ENCODE results near the gene SLC12A9.

Gene SLC12A9

GRCh38 chr7:100894860-100895700 lies 42.6 kb downstream of the SLC12A9 start:
- DNase-seq (ENCODE audit: low read depth in 1 of 2, low spot score in 1 of 2), result no peak
- no peak overlapping the region for H3K27ac ChIP-seq (replicated peaks)

DNA sequence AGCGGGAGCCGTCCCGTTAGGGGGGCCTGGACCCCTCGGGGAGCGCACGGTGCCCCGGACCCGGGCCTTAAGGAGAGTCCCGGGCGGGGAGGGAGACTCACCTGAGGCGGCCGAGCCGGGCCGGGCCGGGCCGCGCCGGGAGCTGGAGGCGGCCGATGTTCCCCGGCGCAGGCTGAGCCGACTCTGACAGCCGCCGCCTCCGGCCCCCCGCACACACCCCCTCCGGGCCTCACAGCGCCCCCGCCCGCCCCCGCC lies 43.1 kb downstream of the SLC12A9 start, which contains the start of gene ACHE:
TSS of gene ACHE (minus strand) at position 188 of the 255 bp plus-strand sequence. CDS start 1,656 bp downstream, outside the sequence.
- TF ChIP-seq POLR2AphosphoS5 (IDR thresholded peaks at IDR 0.05; ENCODE audit: low read depth) (no peak), CTCF (IDR thresholded peaks at IDR 0.05; ENCODE audit: insufficient read depth, low read length) (no peak), GABPA (IDR thresholded peaks at IDR 0.05; ENCODE audit: low read depth) (no peak), SPI1 (IDR thresholded peaks at IDR 0.05; ENCODE audit: borderline replicate concordance, low read depth) (no peak)
- TF ChIP-seq, protein P1, sequence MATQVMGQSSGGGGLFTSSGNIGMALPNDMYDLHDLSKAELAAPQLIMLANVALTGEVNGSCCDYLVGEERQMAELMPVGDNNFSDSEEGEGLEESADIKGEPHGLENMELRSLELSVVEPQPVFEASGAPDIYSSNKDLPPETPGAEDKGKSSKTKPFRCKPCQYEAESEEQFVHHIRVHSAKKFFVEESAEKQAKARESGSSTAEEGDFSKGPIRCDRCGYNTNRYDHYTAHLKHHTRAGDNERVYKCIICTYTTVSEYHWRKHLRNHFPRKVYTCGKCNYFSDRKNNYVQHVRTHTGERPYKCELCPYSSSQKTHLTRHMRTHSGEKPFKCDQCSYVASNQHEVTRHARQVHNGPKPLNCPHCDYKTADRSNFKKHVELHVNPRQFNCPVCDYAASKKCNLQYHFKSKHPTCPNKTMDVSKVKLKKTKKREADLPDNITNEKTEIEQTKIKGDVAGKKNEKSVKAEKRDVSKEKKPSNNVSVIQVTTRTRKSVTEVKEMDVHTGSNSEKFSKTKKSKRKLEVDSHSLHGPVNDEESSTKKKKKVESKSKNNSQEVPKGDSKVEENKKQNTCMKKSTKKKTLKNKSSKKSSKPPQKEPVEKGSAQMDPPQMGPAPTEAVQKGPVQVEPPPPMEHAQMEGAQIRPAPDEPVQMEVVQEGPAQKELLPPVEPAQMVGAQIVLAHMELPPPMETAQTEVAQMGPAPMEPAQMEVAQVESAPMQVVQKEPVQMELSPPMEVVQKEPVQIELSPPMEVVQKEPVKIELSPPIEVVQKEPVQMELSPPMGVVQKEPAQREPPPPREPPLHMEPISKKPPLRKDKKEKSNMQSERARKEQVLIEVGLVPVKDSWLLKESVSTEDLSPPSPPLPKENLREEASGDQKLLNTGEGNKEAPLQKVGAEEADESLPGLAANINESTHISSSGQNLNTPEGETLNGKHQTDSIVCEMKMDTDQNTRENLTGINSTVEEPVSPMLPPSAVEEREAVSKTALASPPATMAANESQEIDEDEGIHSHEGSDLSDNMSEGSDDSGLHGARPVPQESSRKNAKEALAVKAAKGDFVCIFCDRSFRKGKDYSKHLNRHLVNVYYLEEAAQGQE (IDR thresholded peaks at IDR 0.05; ENCODE audit: insufficient replicate concordance, low read depth), result no peak
- H3K4me3 ChIP-seq (replicated peaks; ENCODE audit: insufficient read depth, low read length), result peak within 1 kb of the TSS; percentile 8; the same call in 1 of the 2 replicates
- no peak within 1 kb of the TSS for H3K27ac ChIP-seq (replicated peaks)
- peaks cover 40% of the 10 kb centered on the region for H3K27me3 ChIP-seq (ENCODE audit: insufficient read depth, poor library complexity, severe bottlenecking)
- no peak for DNase-seq (ENCODE audit: low read depth in 1 of 2, low spot score in 1 of 2)

More at GRCh38 chr7:100894860-100895700, 42.6 kb downstream of the SLC12A9 start:
- peak; percentile 43 for TF ChIP-seq CTCF (IDR thresholded peaks at IDR 0.05; ENCODE audit: insufficient read depth, low read length)
- TF ChIP-seq, protein P1 (IDR thresholded peaks at IDR 0.05; ENCODE audit: insufficient replicate concordance, low read depth), result no peak
- no peak overlapping the region for H3K4me3 ChIP-seq (replicated peaks; ENCODE audit: insufficient read depth, low read length)
- peaks cover 43% of the 10 kb centered on the region for H3K27me3 ChIP-seq (ENCODE audit: insufficient read depth, poor library complexity, severe bottlenecking)

GRCh38 chr7:100895956-100896731 lies 43.6 kb downstream of the SLC12A9 start:
- 0 out of 2 replicates have a peak overlapping the region, but pooled peaks have one; percentile 8 for H3K4me3 ChIP-seq (replicated peaks; ENCODE audit: insufficient read depth, low read length)
- peak in 1 of 2 experiments; percentile 19 for DNase-seq (ENCODE audit: low read depth in 1 of 2, low spot score in 1 of 2)
- no peak overlapping the region for H3K27ac ChIP-seq (replicated peaks)
- H3K27me3 ChIP-seq (ENCODE audit: insufficient read depth, poor library complexity, severe bottlenecking), result peaks cover 35% of the 10 kb centered on the region
- no peak for TF ChIP-seq GABPA (IDR thresholded peaks at IDR 0.05; ENCODE audit: low read depth)
- no peak for TF ChIP-seq POLR2AphosphoS5 (IDR thresholded peaks at IDR 0.05; ENCODE audit: low read depth)
- TF ChIP-seq, protein P1 (IDR thresholded peaks at IDR 0.05; ENCODE audit: insufficient replicate concordance, low read depth), result no peak
- no peak for TF ChIP-seq SPI1 (IDR thresholded peaks at IDR 0.05; ENCODE audit: borderline replicate concordance, low read depth)
- no peak for TF ChIP-seq CTCF (IDR thresholded peaks at IDR 0.05; ENCODE audit: insufficient read depth, low read length)

Data from HL-60 (cell line).